ENCODE measurements around the gene DCAF7.

The DCAF7 gene

GRCh38 chr17:63525190-63525946 lies 24.9 kb upstream of the DCAF7 start:
- DNase-seq (ENCODE audit: low read depth in 2 of 2), result no peak

- no peak for DNase-seq (ENCODE audit: low read depth in 2 of 2)
These were observed 23.4 kb upstream of the DCAF7 start for GRCh38 chr17:63526861-63527260.

GRCh38 chr17:63528183-63528582 lies 22.1 kb upstream of the DCAF7 start:
- no peak for DNase-seq (ENCODE audit: low read depth in 2 of 2)

- no peak for DNase-seq (ENCODE audit: low read depth in 2 of 2)
These were observed 20.3 kb upstream of the DCAF7 start for GRCh38 chr17:63529711-63530556.

- DNase-seq (ENCODE audit: low read depth in 2 of 2), result no peak
These were observed 19.7 kb upstream of the DCAF7 start for GRCh38 chr17:63530557-63531021.

- DNase-seq (ENCODE audit: low read depth in 2 of 2), result no peak
These were observed 19.0 kb upstream of the DCAF7 start for GRCh38 chr17:63531022-63531965.

- no peak for DNase-seq (ENCODE audit: low read depth in 2 of 2)
These were observed 16.7 kb upstream of the DCAF7 start for GRCh38 chr17:63533433-63534077.

- no peak for DNase-seq (ENCODE audit: low read depth in 2 of 2)
These were observed 16.2 kb upstream of the DCAF7 start for GRCh38 chr17:63534078-63534570.

GRCh38 chr17:63534816-63535455 lies 15.3 kb upstream of the DCAF7 start:
- no peak for DNase-seq (ENCODE audit: low read depth in 2 of 2)

- DNase-seq (ENCODE audit: low read depth in 2 of 2), result no peak
These were observed 14.6 kb upstream of the DCAF7 start for GRCh38 chr17:63535640-63536039.

- no peak for DNase-seq (ENCODE audit: low read depth in 2 of 2)
These were observed 13.3 kb upstream of the DCAF7 start for GRCh38 chr17:63537001-63537400.

GRCh38 chr17:63537991-63538692 lies 12.1 kb upstream of the DCAF7 start:
- no peak for DNase-seq (ENCODE audit: low read depth in 2 of 2)

GRCh38 chr17:63538693-63539595 lies 11.3 kb upstream of the DCAF7 start:
- DNase-seq (ENCODE audit: low read depth in 2 of 2), result no peak

- no peak for DNase-seq (ENCODE audit: low read depth in 2 of 2)
These were observed 9.7 kb upstream of the DCAF7 start for GRCh38 chr17:63540590-63540989.

GRCh38 chr17:63542218-63542545 lies 8.1 kb upstream of the DCAF7 start:
- DNase-seq (ENCODE audit: low read depth in 2 of 2), result no peak

- no peak for DNase-seq (ENCODE audit: low read depth in 2 of 2)
These were observed 7.1 kb upstream of the DCAF7 start for GRCh38 chr17:63542942-63543821.

- DNase-seq (ENCODE audit: low read depth in 2 of 2), result no peak
These were observed 6.4 kb upstream of the DCAF7 start for GRCh38 chr17:63543822-63544420.
